Prostate gland (tissue), 2 donors: Measurements from ENCODE around the gene MNAT1.

Experiments used
- POLR2A ChIP-seq: fragments of 450-650 bp; IDR thresholded peaks from one replicate; pipeline ENCODE4 v1.6.1; 2016; ENCODE audit warnings: antibody characterized with exemption, mild to moderate bottlenecking
- TF ChIP-seq, protein P1 (sequence below), 4 experiments: fragments of 200-600 bp in 2 of 4; fragments of 450-650 bp in 2 of 4; sonication (generic) in 2 of 4; IDR thresholded peaks; 1 replicate in 3 of 4; 2 replicates in 1 of 4; pipeline ENCODE4 v1.5.1; 2016 to 2019; ENCODE audit warnings: antibody characterized with exemption in 4 of 4, mild to moderate bottlenecking in 2 of 4, moderate library complexity in 2 of 4

- TF ChIP-seq, protein P1, sequence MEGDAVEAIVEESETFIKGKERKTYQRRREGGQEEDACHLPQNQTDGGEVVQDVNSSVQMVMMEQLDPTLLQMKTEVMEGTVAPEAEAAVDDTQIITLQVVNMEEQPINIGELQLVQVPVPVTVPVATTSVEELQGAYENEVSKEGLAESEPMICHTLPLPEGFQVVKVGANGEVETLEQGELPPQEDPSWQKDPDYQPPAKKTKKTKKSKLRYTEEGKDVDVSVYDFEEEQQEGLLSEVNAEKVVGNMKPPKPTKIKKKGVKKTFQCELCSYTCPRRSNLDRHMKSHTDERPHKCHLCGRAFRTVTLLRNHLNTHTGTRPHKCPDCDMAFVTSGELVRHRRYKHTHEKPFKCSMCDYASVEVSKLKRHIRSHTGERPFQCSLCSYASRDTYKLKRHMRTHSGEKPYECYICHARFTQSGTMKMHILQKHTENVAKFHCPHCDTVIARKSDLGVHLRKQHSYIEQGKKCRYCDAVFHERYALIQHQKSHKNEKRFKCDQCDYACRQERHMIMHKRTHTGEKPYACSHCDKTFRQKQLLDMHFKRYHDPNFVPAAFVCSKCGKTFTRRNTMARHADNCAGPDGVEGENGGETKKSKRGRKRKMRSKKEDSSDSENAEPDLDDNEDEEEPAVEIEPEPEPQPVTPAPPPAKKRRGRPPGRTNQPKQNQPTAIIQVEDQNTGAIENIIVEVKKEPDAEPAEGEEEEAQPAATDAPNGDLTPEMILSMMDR (IDR thresholded peaks at IDR 0.05) = no peak
- no peak for TF ChIP-seq POLR2A
Measured at GRCh38 chr14:60700598-60700997, 34.0 kb upstream of the MNAT1 start.
